Mucosa of descending colon (tissue), 3 donors: Measurements from ENCODE around the gene FPR2. TPM values are rescaled to one million over a fixed set of nuclear protein-coding genes. Genes with fewer than 3 reads are reported as not detected.

ENCODE experiments used
- ATAC-seq: fragments of 200-7000 bp; cut with Tn5 transposase; one replicate; pipeline ENCODE4 v1.9.1; 2020; ENCODE audit warnings: mild to moderate bottlenecking, moderate library complexity
- DNase-seq, 3 donors: peaks; one replicate each; pipeline ENCODE4 v3.0.0-alpha.2; 2020
- H3K36me3 ChIP-seq: fragments of 200-600 bp; one replicate; pipeline ENCODE4 v1.8.0; 2021; ENCODE audit warnings: low read depth, mild to moderate bottlenecking
- H3K4me1 ChIP-seq: fragments of 200-600 bp; one replicate; pipeline ENCODE4 v1.8.0; 2021; ENCODE audit warnings: low read depth, mild to moderate bottlenecking
- H3K4me3 ChIP-seq: fragments of 200-600 bp; one replicate; pipeline ENCODE4 v1.8.0; 2021; ENCODE audit warnings: mild to moderate bottlenecking
- H3K9me3 ChIP-seq: fragments of 200-600 bp; one replicate; pipeline ENCODE4 v1.8.0; 2021; ENCODE audit warnings: mild to moderate bottlenecking
- CTCF ChIP-seq: fragments of 200-600 bp; IDR thresholded peaks from one replicate; pipeline ENCODE4 v1.8.0; 2022; ENCODE audit warnings: antibody characterized with exemption, mild to moderate bottlenecking
- intact Hi-C, 2 donors: fragments of 100-400 bp; cut with DNase I in 1 of 2; cut with micrococcal nuclease in 1 of 2; formaldehyde crosslinking; loops; one replicate each; pipeline versions ENCODE4 v1.11.0 to v1.11.1; 2022; cut with DNase I, micrococcal nuclease
- total RNA-seq, 3 donors: library from RNA; stranded (reverse); fragmentation: NEBNext Ultra II Directional in 2 of 3; extraction: Animal tissue kit (Norgen Biotek cat#: 25700) in 2 of 3; gene quantifications; one replicate each; pipeline versions ENCODE4 v1.2.1 to v1.2.4, GENCODE V29; 2021 to 2023
- donor health status: DM: no; HTN: no; CAD: no; lungs with moderate emphysema.
- donor health status: DM: no; HTN: no; CAD: no.
- donor health status: DM: no; HTN: yes; CAD: no.

The FPR2 gene
- total RNA-seq, 3 donors from 2014 or later: 0.41 to 2.7 TPM; not detected in 1

- intact Hi-C loops: no loop called here
- ATAC-seq (peak; percentile 74), DNase-seq (peak; percentile 25 to 71 (median 32))
- Histone ChIP-seq H3K36me3 (no peaks in the 10 kb centered on the region), H3K4me3 (no peak overlapping the region), H3K4me1 (no peaks in the 10 kb centered on the region), H3K9me3 (peaks cover 4% of the 10 kb centered on the region)
- TF ChIP-seq CTCF: no peak
Measured at GRCh38 chr19:51726049-51726448, 34.9 kb upstream of the FPR2 start.

- peak; percentile 34 for ATAC-seq
- intact Hi-C loops: no loop called here
- no peak for TF ChIP-seq CTCF
Measured at GRCh38 chr19:51727349-51727880, 33.6 kb upstream of the FPR2 start.

GRCh38 chr19:51729781-51730180 lies 31.2 kb upstream of the FPR2 start:
- no peak for TF ChIP-seq CTCF
- intact Hi-C loops: no loop called here

More at GRCh38 chr19:51727349-51727880, 33.6 kb upstream of the FPR2 start:
- Histone ChIP-seq H3K36me3 (no peaks in the 10 kb centered on the region), H3K4me1 (no peaks in the 10 kb centered on the region), H3K4me3 (no peak overlapping the region), H3K9me3 (peaks cover 4% of the 10 kb centered on the region)
- DNase-seq: no peak

GRCh38 chr19:51733742-51734522 lies 27.0 kb upstream of the FPR2 start:
- DNase-seq (no peak), ATAC-seq (no peak)
- no peak for TF ChIP-seq CTCF
- no peak overlapping the region for H3K4me3 ChIP-seq
- intact Hi-C loops: no loop called here
- H3K9me3 ChIP-seq: peaks cover 4% of the 10 kb centered on the region
- H3K36me3 ChIP-seq: no peaks in the 10 kb centered on the region
- no peaks in the 10 kb centered on the region for H3K4me1 ChIP-seq

More at GRCh38 chr19:51729781-51730180, 31.2 kb upstream of the FPR2 start:
- Histone ChIP-seq H3K9me3 (peaks cover 4% of the 10 kb centered on the region), H3K4me1 (no peaks in the 10 kb centered on the region), H3K4me3 (no peak overlapping the region), H3K36me3 (no peaks in the 10 kb centered on the region)
- DNase-seq (no peak), ATAC-seq (no peak)

GRCh38 chr19:51735759-51736449 lies 25.1 kb upstream of the FPR2 start:
- ATAC-seq: peak; percentile 68

More at GRCh38 chr19:51735759-51736449, 25.1 kb upstream of the FPR2 start:
- intact Hi-C loops: no loop called here
- Histone ChIP-seq H3K9me3 (no peaks in the 10 kb centered on the region), H3K36me3 (no peaks in the 10 kb centered on the region), H3K4me3 (no peak overlapping the region), H3K4me1 (no peaks in the 10 kb centered on the region)
- no peak for TF ChIP-seq CTCF
- peak in 2 of 3 donors; percentile 24 to 68 for DNase-seq
